ENCODE results near the gene PTPRD. TPM values are rescaled to one million over a fixed set of nuclear protein-coding genes. Genes with fewer than 3 reads are reported as not detected.

Gene PTPRD
- total RNA-seq, 2 donors from 2014 or later = 60.1 to 75.7 TPM

DNA sequence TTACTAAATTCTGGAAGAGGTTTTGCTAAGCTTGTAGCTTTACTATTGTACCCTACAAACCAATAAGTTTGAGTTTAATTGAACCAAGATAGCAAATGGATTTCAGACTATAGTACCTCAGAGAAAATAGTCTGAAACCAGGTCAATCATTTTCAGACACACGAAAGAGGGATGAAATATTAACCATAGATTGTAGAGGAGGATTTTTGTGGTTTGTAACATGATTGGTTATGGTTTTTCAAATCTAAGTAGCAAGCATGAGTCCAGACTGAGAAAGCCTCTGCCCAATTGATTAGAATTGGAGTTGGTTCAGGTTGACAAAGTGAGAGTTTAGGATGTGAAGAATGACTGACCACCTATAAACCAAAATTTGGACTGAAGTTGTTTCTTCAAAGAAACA, 2250.6 kb downstream of the PTPRD start:
- intact Hi-C loops (cut with DNase I) = no loop called here
- Histone ChIP-seq H3K9ac (ENCODE audit: low read depth in 2 of 2, low read length in 2 of 2) (no peak overlapping the region), H3K27ac (no peak overlapping the region), H3K4me3 (no peak overlapping the region), H3K36me3 (no peaks in the 10 kb centered on the region), H3K9me3 (no peaks in the 10 kb centered on the region), H3K27me3 (no peaks in the 10 kb centered on the region), H3K4me1 (no peaks in the 10 kb centered on the region)
- TF ChIP-seq, protein P1, sequence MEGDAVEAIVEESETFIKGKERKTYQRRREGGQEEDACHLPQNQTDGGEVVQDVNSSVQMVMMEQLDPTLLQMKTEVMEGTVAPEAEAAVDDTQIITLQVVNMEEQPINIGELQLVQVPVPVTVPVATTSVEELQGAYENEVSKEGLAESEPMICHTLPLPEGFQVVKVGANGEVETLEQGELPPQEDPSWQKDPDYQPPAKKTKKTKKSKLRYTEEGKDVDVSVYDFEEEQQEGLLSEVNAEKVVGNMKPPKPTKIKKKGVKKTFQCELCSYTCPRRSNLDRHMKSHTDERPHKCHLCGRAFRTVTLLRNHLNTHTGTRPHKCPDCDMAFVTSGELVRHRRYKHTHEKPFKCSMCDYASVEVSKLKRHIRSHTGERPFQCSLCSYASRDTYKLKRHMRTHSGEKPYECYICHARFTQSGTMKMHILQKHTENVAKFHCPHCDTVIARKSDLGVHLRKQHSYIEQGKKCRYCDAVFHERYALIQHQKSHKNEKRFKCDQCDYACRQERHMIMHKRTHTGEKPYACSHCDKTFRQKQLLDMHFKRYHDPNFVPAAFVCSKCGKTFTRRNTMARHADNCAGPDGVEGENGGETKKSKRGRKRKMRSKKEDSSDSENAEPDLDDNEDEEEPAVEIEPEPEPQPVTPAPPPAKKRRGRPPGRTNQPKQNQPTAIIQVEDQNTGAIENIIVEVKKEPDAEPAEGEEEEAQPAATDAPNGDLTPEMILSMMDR (IDR thresholded peaks at IDR 0.05) = no peak
- no peak for DNase-seq

DNA sequence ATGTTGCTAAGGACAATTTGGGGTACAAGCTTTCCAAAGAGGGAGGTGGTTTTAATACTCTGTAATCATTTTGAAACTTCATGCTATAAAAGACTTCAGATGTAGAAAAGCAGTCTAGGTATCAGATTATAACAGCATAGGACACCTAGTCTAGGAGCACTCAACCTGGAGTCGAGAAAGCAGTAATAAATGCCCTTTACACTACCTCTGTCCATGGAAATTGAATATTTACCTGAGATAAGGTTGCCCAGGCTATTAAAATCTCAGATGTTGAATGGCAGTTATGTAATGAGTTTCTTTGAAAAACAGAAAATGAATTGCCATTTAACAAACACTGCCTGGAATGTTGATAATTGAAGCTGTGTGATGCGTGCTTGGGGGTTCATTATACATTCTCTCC, 2251.4 kb downstream of the PTPRD start:
- intact Hi-C loops (cut with DNase I) = no loop called here
- H3K27ac ChIP-seq = no peak overlapping the region

DNA sequence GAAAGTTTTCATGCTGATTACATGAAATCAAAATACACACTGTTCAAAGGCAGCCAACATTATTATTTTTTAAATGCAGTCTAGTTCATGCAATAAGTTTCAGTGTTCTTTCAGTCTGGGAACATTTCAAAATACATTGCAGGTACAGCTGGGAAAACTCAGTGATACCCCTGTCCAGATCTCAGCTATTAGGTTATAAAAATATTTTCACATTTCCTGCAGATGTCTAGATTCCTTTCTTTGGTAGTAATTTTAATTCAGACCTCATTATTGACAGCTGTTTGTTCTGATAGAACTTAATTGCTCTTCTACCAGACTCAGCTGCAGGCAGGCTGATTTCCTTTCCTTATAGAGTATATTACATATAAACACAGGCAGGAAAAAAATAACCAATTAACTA, 2256.4 kb downstream of the PTPRD start:
- H3K36me3 ChIP-seq = no peaks in the 10 kb centered on the region
- no peak for DNase-seq
- intact Hi-C loops (cut with DNase I) = no loop called here
- H3K9me3 ChIP-seq = no peaks in the 10 kb centered on the region
- no peaks in the 10 kb centered on the region for H3K4me1 ChIP-seq
- no peaks in the 10 kb centered on the region for H3K27me3 ChIP-seq
- H3K9ac ChIP-seq (ENCODE audit: low read depth in 2 of 2, low read length in 2 of 2) = no peak overlapping the region
- no peak overlapping the region for H3K4me3 ChIP-seq
- TF ChIP-seq, protein P1 (IDR thresholded peaks at IDR 0.05) = no peak
- no peak overlapping the region for H3K27ac ChIP-seq

More for the DNA sequence above, 2251.4 kb downstream of the PTPRD start:
- Histone ChIP-seq H3K9ac (ENCODE audit: low read depth in 2 of 2, low read length in 2 of 2) (no peak overlapping the region), H3K4me1 (no peaks in the 10 kb centered on the region), H3K27me3 (no peaks in the 10 kb centered on the region), H3K36me3 (no peaks in the 10 kb centered on the region), H3K9me3 (no peaks in the 10 kb centered on the region), H3K4me3 (no peak overlapping the region)
- TF ChIP-seq, protein P1 (IDR thresholded peaks at IDR 0.05) = no peak
- DNase-seq = no peak

GRCh38 chr9:8351436-8351835, 2261.4 kb downstream of the PTPRD start:
- Histone ChIP-seq H3K36me3 (no peaks in the 10 kb centered on the region), H3K4me3 (no peak overlapping the region), H3K9me3 (no peaks in the 10 kb centered on the region), H3K9ac (ENCODE audit: low read depth in 2 of 2, low read length in 2 of 2) (no peak overlapping the region), H3K27ac (no peak overlapping the region), H3K4me1 (no peaks in the 10 kb centered on the region), H3K27me3 (no peaks in the 10 kb centered on the region)
- DNase-seq = no peak
- TF ChIP-seq, protein P1 (IDR thresholded peaks at IDR 0.05) = no peak
- intact Hi-C loops (cut with DNase I) = no loop called here

DNA sequence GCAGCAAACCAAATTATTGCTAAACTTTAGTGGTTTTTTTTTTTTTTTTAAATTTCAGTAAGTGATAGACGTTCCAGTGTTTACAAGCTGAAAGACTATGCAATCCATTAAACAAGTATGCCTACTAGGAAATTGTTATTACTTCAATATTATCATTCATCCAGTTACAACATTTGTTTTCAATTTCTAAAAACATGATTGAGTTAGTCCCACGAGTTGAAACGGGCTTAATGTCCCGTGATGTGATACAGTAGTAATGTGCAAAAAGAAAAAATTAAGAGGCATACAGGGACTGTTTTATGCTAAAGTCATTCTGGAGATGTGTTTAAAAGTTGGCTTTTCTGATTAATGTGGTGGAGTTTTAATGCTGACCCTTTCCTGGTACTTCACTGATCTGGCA, 2262.9 kb downstream of the PTPRD start:
- TF ChIP-seq, protein P1 (IDR thresholded peaks at IDR 0.05) = no peak
- H3K4me3 ChIP-seq = no peak overlapping the region
- no peaks in the 10 kb centered on the region for H3K36me3 ChIP-seq
- DNase-seq = no peak
- no peaks in the 10 kb centered on the region for H3K27me3 ChIP-seq
- no peak overlapping the region for H3K27ac ChIP-seq
- H3K9me3 ChIP-seq = no peaks in the 10 kb centered on the region
- intact Hi-C loops (cut with DNase I) = no loop called here
- H3K9ac ChIP-seq (ENCODE audit: low read depth in 2 of 2, low read length in 2 of 2) = no peak overlapping the region
- no peaks in the 10 kb centered on the region for H3K4me1 ChIP-seq

- no peak for DNase-seq
- no peaks in the 10 kb centered on the region for H3K36me3 ChIP-seq
- no peaks in the 10 kb centered on the region for H3K27me3 ChIP-seq
- H3K9me3 ChIP-seq = no peaks in the 10 kb centered on the region
- intact Hi-C loops (cut with DNase I) = no loop called here
- no peaks in the 10 kb centered on the region for H3K4me1 ChIP-seq
- no peak overlapping the region for H3K27ac ChIP-seq
- H3K4me3 ChIP-seq = no peak overlapping the region
- TF ChIP-seq, protein P1 (IDR thresholded peaks at IDR 0.05) = no peak
- H3K9ac ChIP-seq (ENCODE audit: low read depth in 2 of 2, low read length in 2 of 2) = no peak overlapping the region
Measured at GRCh38 chr9:8349376-8349775, 2263.4 kb downstream of the PTPRD start.
